GM12891 (cell line): ENCODE data around the gene CPAMD8.

ENCODE experiments used
- DNase-seq: peaks from one replicate; pipeline ENCODE4 v3.0.0; 2011; ENCODE audit warnings: low spot score; ENCODE audit not compliant: insufficient read length
- FAIRE-seq: peaks from 2 replicates; lab custom pipeline; 2011; peaks lifted over from hg19 to GRCh38; lab: Jason Lieb, UNC
- PAX5 ChIP-seq: IDR thresholded peaks from 2 replicates; pipeline ENCODE4 v1.6.1; 2011; ENCODE audit warnings: low read length, moderate library complexity, mild to moderate bottlenecking; ENCODE audit not compliant: insufficient read depth, severe bottlenecking
- POLR2A ChIP-seq: IDR thresholded peaks from 2 replicates; pipeline ENCODE4 v1.6.1; 2011; ENCODE audit warnings: low read depth, low read length, control low read depth
- POLR2AphosphoS5 ChIP-seq: IDR thresholded peaks from 2 replicates; pipeline ENCODE4 v1.6.1; 2011; ENCODE audit warnings: low read depth, low read length, control low read depth
- POU2F2 ChIP-seq: IDR thresholded peaks from 2 replicates; pipeline ENCODE4 v1.6.1; 2011; ENCODE audit warnings: low read depth, mild to moderate bottlenecking, control low read depth, low read length, moderate library complexity
- SPI1 ChIP-seq: IDR thresholded peaks from 2 replicates; pipeline ENCODE4 v1.6.1; 2011; ENCODE audit warnings: low read depth, low read length, control low read depth
- TAF1 ChIP-seq: IDR thresholded peaks from 2 replicates; pipeline ENCODE4 v1.6.1; 2011; ENCODE audit warnings: low read depth, low read length, control low read depth

CPAMD8 gene

DNA sequence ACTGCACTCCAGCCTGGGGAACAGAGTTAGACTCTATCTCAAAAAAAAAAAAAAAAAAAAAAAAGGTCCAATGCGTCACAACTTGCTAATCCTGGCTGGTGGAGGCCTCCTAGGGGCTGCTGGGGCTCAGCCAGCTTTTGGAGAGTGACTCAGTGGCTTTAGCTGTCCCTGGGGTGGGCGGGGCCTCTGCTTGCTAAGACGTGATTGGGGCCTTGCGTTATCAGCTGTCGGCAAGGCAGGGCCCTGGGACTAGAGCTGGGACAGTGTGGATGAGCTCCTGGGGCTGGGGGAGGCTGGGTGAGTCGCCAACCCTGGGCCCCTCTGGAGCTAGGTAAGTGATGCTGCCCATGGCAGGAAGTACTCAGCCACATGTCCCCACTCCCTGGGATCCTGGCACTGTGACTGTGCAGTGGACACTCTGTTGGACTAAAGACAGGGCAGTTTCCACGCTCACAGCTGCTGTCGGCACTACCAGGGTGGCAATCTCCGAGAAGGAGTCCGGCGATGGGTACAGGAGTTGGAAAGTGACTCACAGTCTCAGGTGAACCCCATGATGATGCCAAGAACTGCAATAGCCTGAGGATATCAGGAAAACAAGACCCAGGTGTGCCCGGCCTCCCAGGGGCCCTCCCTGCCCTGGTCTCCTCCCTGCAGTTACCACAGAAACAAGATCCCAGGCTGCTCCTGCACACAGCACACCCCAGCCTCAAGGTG is 105.6 kb downstream of the CPAMD8 start:
- FAIRE-seq (no peak), DNase-seq (no peak)
- TF ChIP-seq POLR2A (no peak), SPI1 (no peak), PAX5 (no peak), TAF1 (no peak), POLR2AphosphoS5 (no peak), POU2F2 (no peak)

DNA sequence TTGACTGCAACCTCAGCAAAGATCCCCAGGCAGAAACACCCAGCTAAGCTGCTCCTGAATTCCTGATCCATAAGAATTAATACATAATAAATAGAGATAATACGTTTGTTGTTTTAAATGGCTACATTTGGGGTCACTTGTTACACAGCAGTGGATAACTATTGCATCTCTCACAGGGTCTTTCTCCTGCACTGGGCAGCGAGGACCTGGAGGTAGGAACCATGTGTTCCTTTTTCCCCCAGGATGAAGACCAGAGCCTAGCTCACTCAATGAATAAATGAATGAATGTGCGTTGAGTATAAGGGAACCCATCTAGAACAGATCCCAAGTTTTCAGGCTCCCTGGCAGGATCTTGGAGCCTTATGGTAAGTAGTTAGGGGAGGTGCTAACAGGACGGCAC is 107.1 kb downstream of the CPAMD8 start:
- no peak for DNase-seq
- TF ChIP-seq TAF1 (no peak), POU2F2 (no peak), SPI1 (no peak), POLR2A (no peak), PAX5 (no peak), POLR2AphosphoS5 (no peak)
- no peak for FAIRE-seq

DNA sequence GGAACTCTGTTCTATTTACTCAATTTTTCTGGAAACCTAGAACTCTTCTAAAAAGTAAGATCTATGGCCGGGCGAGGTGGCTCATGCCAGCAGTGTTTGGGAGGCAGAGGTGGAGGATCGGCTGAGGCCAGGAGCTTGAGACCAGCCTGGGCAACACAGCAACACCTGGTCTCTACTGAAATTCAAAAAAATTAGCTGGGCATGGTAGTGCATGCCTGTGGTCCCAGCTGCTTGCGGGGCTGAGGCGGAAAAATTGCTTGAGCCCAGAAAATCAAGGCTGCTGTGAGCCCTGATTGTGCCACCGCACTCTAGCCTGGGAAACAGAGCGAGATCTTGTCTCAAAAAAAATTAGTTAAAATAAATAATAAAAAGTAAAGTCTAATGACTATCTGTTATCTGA is 109.2 kb downstream of the CPAMD8 start:
- DNase-seq, result no peak
- no peak for FAIRE-seq
- TF ChIP-seq POLR2A (no peak), TAF1 (no peak), POLR2AphosphoS5 (no peak), SPI1 (no peak), PAX5 (no peak), POU2F2 (no peak)

DNA sequence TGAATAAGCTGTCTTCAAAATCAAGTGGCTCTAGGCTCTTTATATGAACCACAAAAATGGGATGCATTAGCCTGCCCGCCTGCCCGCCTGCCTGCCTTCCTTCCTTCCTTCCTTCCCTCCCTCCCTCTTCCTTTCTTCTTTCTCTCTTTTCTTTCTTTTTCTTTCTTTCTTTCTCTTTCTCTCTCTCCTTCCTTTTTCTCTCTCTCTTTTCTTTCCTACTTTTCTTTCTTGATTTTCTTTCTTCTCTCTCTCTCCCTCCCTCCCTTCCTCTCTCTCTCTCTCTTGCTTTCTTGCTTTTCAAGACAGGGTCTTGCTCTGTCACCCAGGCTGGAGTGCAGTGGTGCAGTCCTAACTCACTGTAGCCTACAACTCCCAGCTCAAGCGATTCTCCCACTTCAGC is 110.9 kb downstream of the CPAMD8 start:
- TF ChIP-seq POLR2A (no peak), SPI1 (no peak), TAF1 (no peak), POLR2AphosphoS5 (no peak), POU2F2 (no peak), PAX5 (no peak)
- DNase-seq, result no peak
- FAIRE-seq, result no peak

DNA sequence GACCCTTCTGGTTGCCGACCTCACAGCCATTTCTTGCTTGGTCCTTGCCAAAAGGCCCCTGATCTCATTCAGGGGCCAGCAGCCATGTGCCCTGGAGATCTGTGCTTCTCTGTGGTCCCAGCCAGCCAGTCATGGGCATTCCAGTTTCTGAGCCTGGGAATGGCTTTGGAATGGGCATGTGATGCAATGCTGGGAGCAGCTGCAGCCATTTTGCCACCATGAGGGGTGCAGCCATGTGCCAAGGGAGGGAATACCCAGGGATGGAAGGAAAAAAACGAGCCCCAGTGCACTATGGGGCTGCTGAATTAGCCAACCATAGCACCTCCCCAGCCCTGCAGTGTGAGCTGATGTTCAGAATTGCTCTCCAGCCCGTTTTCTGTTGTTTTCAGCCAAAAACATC is 111.5 kb downstream of the CPAMD8 start:
- DNase-seq (no peak), FAIRE-seq (no peak)
- TF ChIP-seq PAX5 (no peak), POU2F2 (no peak), POLR2A (no peak), TAF1 (no peak), SPI1 (no peak), POLR2AphosphoS5 (no peak)

DNA sequence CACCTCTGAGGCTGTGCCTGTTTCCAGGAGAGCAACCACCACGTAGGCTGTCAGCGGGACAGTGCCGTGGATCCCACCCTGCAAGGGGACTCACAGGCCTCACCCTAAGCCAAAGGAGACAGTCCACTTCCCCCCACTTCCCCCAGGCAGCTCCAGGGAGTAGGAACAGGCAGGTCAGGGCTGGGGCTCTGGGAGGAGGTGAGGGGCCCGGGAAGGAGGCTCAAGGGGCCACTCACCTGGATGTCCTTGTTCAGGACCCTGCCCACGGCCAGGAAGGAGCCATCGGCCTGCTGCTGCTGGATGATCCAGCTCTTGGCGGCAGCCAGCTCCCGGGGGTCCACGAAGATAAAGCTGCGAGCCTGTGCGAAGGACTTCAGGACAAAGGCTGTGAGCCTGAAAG is 112.2 kb downstream of the CPAMD8 start:
- DNase-seq, result no peak
- FAIRE-seq, result no peak
- TF ChIP-seq SPI1 (no peak), POU2F2 (no peak), TAF1 (no peak), PAX5 (no peak), POLR2A (no peak), POLR2AphosphoS5 (no peak)

DNA sequence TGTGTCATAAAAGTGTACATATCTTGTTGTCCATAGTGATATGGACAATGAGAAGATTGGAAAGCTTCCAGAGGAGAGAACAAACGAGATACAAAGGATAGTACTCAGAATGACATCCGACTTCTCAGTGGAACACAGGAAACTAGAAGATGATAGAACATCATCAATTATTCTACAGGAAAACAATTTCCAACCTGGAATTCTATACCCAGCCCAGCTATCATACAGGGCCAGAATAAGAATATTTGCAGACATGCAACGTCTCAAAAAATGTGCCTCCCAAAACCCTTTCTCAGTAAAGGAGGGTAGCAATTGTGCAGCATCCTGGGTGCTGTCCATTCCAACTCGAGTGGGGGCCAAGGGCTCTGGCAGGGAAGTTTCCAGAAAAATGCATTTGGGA is 113.8 kb downstream of the CPAMD8 start:
- TF ChIP-seq POU2F2, result no peak
- no peak for TF ChIP-seq PAX5
- TF ChIP-seq POLR2A, result no peak
- no peak for TF ChIP-seq POLR2AphosphoS5
- TF ChIP-seq SPI1, result no peak
- TF ChIP-seq TAF1, result no peak
- FAIRE-seq (no peak), DNase-seq (no peak)

DNA sequence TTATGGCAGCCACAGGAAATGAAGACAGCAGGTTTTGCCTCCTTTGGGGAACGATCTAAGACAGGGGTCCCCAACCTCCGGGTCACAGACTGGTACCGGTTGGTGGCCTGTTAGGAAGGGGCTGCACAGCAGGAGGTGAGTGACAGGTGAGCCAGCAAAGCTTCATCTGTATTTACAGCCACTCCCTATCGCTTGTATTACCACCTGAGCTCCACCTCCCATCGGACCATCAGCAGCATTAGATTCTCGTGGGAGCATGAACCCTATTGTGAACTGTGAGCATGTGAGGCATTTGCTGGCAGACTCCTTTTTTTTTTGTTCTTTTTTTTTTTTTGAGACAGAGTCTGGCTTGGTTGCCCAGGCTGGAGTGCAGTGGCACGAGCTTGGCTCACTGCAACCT is 115.6 kb downstream of the CPAMD8 start:
- DNase-seq, result no peak
- FAIRE-seq, result no peak
- TF ChIP-seq POLR2AphosphoS5 (no peak), POU2F2 (no peak), SPI1 (no peak), POLR2A (no peak), PAX5 (no peak), TAF1 (no peak)

DNA sequence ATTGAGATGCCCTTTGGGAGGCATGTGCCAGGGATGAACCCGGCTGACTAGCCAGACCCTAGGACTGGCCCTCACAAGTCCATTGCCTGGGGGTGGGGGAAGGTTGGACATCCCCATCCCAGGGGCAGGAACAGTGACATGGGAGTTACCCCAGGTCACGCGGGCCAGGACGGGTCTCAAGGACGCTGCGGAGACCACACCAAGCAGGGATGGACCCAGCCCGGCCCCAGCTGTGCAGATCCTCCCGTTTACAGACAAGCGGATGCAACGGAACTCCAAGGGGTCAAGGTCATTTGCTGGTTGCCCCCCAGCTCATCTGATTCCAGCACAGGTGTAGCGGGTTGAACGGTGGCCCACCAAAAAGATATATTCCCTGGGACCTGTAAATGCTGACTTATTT is 117.9 kb downstream of the CPAMD8 start:
- FAIRE-seq (no peak), DNase-seq (no peak)
- TF ChIP-seq POU2F2 (no peak), POLR2A (no peak), TAF1 (no peak), PAX5 (no peak), POLR2AphosphoS5 (no peak), SPI1 (no peak)

DNA sequence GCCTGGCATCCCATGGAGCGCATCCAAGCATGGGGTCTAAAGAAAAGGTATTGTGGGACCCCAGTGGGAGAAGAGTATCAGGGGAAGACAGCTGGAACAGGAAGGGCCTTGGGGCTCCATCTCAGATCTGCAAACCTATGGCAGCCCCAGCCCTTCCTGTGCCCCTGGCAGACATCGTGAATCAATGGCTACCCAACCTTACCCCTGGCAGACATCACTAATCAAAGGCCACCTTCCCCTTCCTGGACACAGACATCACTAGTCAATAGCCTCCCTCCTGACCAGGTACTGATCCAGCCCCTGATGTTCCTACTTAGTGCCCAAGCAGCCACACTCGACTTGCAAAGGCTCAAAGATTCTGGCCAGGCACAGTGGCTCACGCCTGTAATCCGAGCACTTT is 122.0 kb downstream of the CPAMD8 start:
- no peak for FAIRE-seq
- no peak for TF ChIP-seq SPI1
- no peak for DNase-seq
